Caco-2 (cell line): ENCODE measurements around the gene MAP2K5. TPM values are rescaled to one million over a fixed set of nuclear protein-coding genes. Genes with fewer than 3 reads are reported as not detected.

ENCODE experiments used
- BruUV-seq: library from RNA; stranded (reverse); fragments of 400-500 nt; replicated peaks from 2 replicates; lab custom pipeline; 2021; lab: Mats Ljungman, UMichigan
- CTCF ChIA-PET: fragments of 300-600 bp; sonication (Branson Sonifier 250); formaldehyde crosslinking; loops from one replicate; lab custom pipeline; 2022; ENCODE audit warnings: antibody characterized with exemption; lab: Charles Lee
- POLR2A ChIA-PET: fragments of 300-600 bp; sonication (Branson Sonifier 250); formaldehyde crosslinking; loops from one replicate; lab custom pipeline; 2022; ENCODE audit warnings: antibody characterized with exemption; lab: Charles Lee
- DNase-seq, 2 experiments: peaks; one replicate each; pipeline versions ENCODE4 v3.0.0 to v3.0.0-alpha.2; 2020 to 2022
- H3K27me3 ChIP-seq: replicated peaks from 2 replicates; pipeline ENCODE4 v1.6.0; 2011; ENCODE audit warnings: low read length; ENCODE audit not compliant: control insufficient read depth, insufficient read depth
- H3K36me3 ChIP-seq: 2 replicates; pipeline ENCODE4 v1.5.1; 2011; ENCODE audit warnings: low read length; ENCODE audit not compliant: control insufficient read depth, insufficient read depth
- H3K4me1 ChIP-seq: fragments of 250-450 bp; sonication (Bioruptor Pico); 2 replicates; pipeline ENCODE4 v1.5.1; 2020; ENCODE audit warnings: mild to moderate bottlenecking
- H3K4me3 ChIP-seq: 2 replicates; pipeline ENCODE4 v1.5.1; 2011; ENCODE audit warnings: low read depth, mild to moderate bottlenecking, control low read depth, low read length
- H3K9me3 ChIP-seq: fragments of 250-450 bp; sonication (Bioruptor Pico); 2 replicates; pipeline ENCODE4 v1.5.1; 2020; ENCODE audit warnings: mild to moderate bottlenecking, moderate library complexity
- H3K27ac Mint-ChIP-seq: one replicate; pipeline ENCODE4 v1.8.0; 2022; ENCODE audit warnings: mixed read lengths; ENCODE audit not compliant: unreplicated experiment
- H3K27me3 Mint-ChIP-seq: one replicate; pipeline ENCODE4 v1.8.0; 2022; ENCODE audit warnings: mixed read lengths; ENCODE audit not compliant: insufficient read depth, unreplicated experiment
- H3K36me3 Mint-ChIP-seq: one replicate; pipeline ENCODE4 v1.8.0; 2022; ENCODE audit warnings: mild to moderate bottlenecking, mixed read lengths; ENCODE audit not compliant: insufficient read depth, unreplicated experiment
- H3K4me1 Mint-ChIP-seq: one replicate; pipeline ENCODE4 v1.8.0; 2022; ENCODE audit warnings: low read depth, mixed read lengths; ENCODE audit not compliant: unreplicated experiment
- H3K4me3 Mint-ChIP-seq: one replicate; pipeline ENCODE4 v1.8.0; 2022; ENCODE audit warnings: mild to moderate bottlenecking, moderate library complexity, mixed read lengths; ENCODE audit not compliant: unreplicated experiment
- H3K9me3 Mint-ChIP-seq: one replicate; pipeline ENCODE4 v1.8.0; 2022; ENCODE audit warnings: mixed read lengths; ENCODE audit not compliant: unreplicated experiment
- CTCF ChIP-seq, 2 experiments: fragments of 200-600 bp in 1 of 2; IDR thresholded peaks; 1 replicate in 1 of 2; 2 replicates in 1 of 2; pipeline versions ENCODE4 v1.5.1 to v1.8.0; 2011 to 2022; ENCODE audit warnings: antibody characterized with exemption in 1 of 2, control low read depth in 1 of 2, inconsistent platforms in 1 of 2, low read depth in 1 of 2, low read length in 1 of 2, mild to moderate bottlenecking in 1 of 2, moderate library complexity in 1 of 2; ENCODE audit not compliant: insufficient read depth in 1 of 2, severe bottlenecking in 1 of 2, unreplicated experiment in 1 of 2
- intact Hi-C: fragments of 100-400 bp; cut with micrococcal nuclease; formaldehyde crosslinking; loops from one replicate; pipeline ENCODE4 v1.10.0; 2022; ENCODE audit not compliant: unreplicated experiment
- total RNA-seq: library from RNA; stranded (reverse); gene quantifications from 2 replicates; pipeline ENCODE4 v1.2.3, GENCODE V29; 2022

MAP2K5 gene
- total RNA-seq, 1 experiment from 2014 or later, result 12.2 TPM

GRCh38 chr15:67765701-67766100, 223.2 kb downstream of the MAP2K5 start:
- Histone ChIP-seq H3K9me3 (no peaks in the 10 kb centered on the region), H3K4me1 (peaks cover 5% of the 10 kb centered on the region; the same call in 1 of the 2 replicates), H3K4me3 (no peak overlapping the region), H3K27me3 (no peaks in the 10 kb centered on the region), H3K36me3 (no peaks in the 10 kb centered on the region)
- Mint-ChIP-seq H3K36me3 (no peaks in the 10 kb centered on the region), H3K4me3 (no peak overlapping the region), H3K27me3 (no peaks in the 10 kb centered on the region), H3K9me3 (no peaks in the 10 kb centered on the region), H3K4me1 (no peaks in the 10 kb centered on the region), H3K27ac (no peak overlapping the region)
- TF ChIP-seq CTCF (IDR thresholded peaks at IDR 0.05; ENCODE audit: insufficient read depth in 1 of 2, low read depth in 1 of 2, low read length in 1 of 2, severe bottlenecking in 1 of 2, unreplicated experiment in 1 of 2), result no peak
- ChIA-PET POLR2A (no interaction called here), CTCF (no interaction called here)
- BruUV-seq, result no TSS peak
- intact Hi-C loops, result no loop called here
- DNase-seq, result no peak

GRCh38 chr15:67766968-67767367, 224.5 kb downstream of the MAP2K5 start:
- Mint-ChIP-seq H3K27me3 (no peaks in the 10 kb centered on the region), H3K36me3 (no peaks in the 10 kb centered on the region), H3K27ac (no peak overlapping the region), H3K9me3 (no peaks in the 10 kb centered on the region), H3K4me3 (no peak overlapping the region), H3K4me1 (no peaks in the 10 kb centered on the region)
- intact Hi-C loops, result no loop called here
- TF ChIP-seq CTCF (IDR thresholded peaks at IDR 0.05; ENCODE audit: insufficient read depth in 1 of 2, low read depth in 1 of 2, low read length in 1 of 2, severe bottlenecking in 1 of 2, unreplicated experiment in 1 of 2), result no peak
- no peak for DNase-seq
- Histone ChIP-seq H3K27me3 (no peaks in the 10 kb centered on the region), H3K4me1 (no peaks in the 10 kb centered on the region), H3K9me3 (no peaks in the 10 kb centered on the region), H3K4me3 (no peak overlapping the region), H3K36me3 (no peaks in the 10 kb centered on the region)
- BruUV-seq, result no TSS peak
- CTCF ChIA-PET, result no interaction called here
- POLR2A ChIA-PET, result no interaction called here

GRCh38 chr15:67768313-67768977, 225.9 kb downstream of the MAP2K5 start:
- Mint-ChIP-seq H3K9me3 (no peaks in the 10 kb centered on the region), H3K4me3 (no peak overlapping the region), H3K36me3 (no peaks in the 10 kb centered on the region), H3K4me1 (no peaks in the 10 kb centered on the region), H3K27ac (no peak overlapping the region), H3K27me3 (no peaks in the 10 kb centered on the region)
- Histone ChIP-seq H3K4me3 (no peak overlapping the region), H3K36me3 (no peaks in the 10 kb centered on the region), H3K27me3 (no peaks in the 10 kb centered on the region), H3K4me1 (no peaks in the 10 kb centered on the region), H3K9me3 (no peaks in the 10 kb centered on the region)
- ChIA-PET POLR2A (no interaction called here), CTCF (no interaction called here)
- intact Hi-C loops, result no loop called here
- no TSS peak for BruUV-seq
- DNase-seq, result no peak
- no peak for TF ChIP-seq CTCF (IDR thresholded peaks at IDR 0.05; ENCODE audit: insufficient read depth in 1 of 2, low read depth in 1 of 2, low read length in 1 of 2, severe bottlenecking in 1 of 2, unreplicated experiment in 1 of 2)
